ENCODE measurements around the gene CYB5B. TPM values are rescaled to one million over a fixed set of nuclear protein-coding genes. Genes with fewer than 3 reads are reported as not detected.

CYB5B gene
- total and polyA plus RNA-seq, 2 donors from 2014 or later: 89.0 to 111 TPM

DNA sequence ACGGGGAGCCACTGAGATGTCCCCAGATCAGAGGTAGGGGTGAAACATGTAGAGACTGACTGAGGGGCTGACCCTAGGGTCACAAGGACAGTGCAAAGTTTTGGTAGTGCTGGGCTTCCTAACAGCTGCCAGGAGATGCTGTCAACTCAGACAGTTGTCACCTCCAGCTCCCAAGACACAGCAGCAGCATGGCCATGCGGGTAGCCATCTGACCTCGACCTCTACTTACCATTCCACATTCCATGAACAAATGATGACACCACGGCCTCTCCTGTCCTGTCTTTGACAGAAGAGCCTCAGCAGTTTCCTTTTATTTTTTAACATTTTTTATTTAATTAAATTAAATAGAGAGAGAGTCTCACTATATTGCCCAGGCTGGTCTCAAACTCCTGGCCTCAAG is 76.1 kb downstream of the CYB5B start:
- intact Hi-C loops (cut with DNase I): no loop called here
- Histone ChIP-seq H3K27ac (ENCODE audit: low read depth in 2 of 2, low read length in 2 of 2) (no peak overlapping the region), H3K27me3 (ENCODE audit: control insufficient read depth, insufficient read depth, low read length) (no peaks in the 10 kb centered on the region), H3K4me1 (ENCODE audit: control insufficient read depth in 2 of 3, insufficient read depth in 2 of 3, low read depth in 1 of 3, low read length in 3 of 3) (peaks cover 0 to 2% (median 0%) of the 10 kb centered on the region in 3 donors), H3K9ac (ENCODE audit: low read length in 3 of 3) (no peak overlapping the region), H3K4me3 (ENCODE audit: low read length in 3 of 3) (no peak overlapping the region), H3K36me3 (ENCODE audit: control insufficient read depth in 2 of 3, insufficient read depth in 3 of 3, low read length in 3 of 3) (no peaks in the 10 kb centered on the region), H3K9me3 (ENCODE audit: control insufficient read depth in 2 of 3, insufficient read depth in 1 of 3, low read length in 3 of 3) (no peaks in the 10 kb centered on the region)
- TF ChIP-seq, protein P1, sequence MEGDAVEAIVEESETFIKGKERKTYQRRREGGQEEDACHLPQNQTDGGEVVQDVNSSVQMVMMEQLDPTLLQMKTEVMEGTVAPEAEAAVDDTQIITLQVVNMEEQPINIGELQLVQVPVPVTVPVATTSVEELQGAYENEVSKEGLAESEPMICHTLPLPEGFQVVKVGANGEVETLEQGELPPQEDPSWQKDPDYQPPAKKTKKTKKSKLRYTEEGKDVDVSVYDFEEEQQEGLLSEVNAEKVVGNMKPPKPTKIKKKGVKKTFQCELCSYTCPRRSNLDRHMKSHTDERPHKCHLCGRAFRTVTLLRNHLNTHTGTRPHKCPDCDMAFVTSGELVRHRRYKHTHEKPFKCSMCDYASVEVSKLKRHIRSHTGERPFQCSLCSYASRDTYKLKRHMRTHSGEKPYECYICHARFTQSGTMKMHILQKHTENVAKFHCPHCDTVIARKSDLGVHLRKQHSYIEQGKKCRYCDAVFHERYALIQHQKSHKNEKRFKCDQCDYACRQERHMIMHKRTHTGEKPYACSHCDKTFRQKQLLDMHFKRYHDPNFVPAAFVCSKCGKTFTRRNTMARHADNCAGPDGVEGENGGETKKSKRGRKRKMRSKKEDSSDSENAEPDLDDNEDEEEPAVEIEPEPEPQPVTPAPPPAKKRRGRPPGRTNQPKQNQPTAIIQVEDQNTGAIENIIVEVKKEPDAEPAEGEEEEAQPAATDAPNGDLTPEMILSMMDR (IDR thresholded peaks at IDR 0.05; ENCODE audit: borderline replicate concordance, extremely low read depth, insufficient read depth): no peak
- DNase-seq (no peak), FAIRE-seq (no peak)

DNA sequence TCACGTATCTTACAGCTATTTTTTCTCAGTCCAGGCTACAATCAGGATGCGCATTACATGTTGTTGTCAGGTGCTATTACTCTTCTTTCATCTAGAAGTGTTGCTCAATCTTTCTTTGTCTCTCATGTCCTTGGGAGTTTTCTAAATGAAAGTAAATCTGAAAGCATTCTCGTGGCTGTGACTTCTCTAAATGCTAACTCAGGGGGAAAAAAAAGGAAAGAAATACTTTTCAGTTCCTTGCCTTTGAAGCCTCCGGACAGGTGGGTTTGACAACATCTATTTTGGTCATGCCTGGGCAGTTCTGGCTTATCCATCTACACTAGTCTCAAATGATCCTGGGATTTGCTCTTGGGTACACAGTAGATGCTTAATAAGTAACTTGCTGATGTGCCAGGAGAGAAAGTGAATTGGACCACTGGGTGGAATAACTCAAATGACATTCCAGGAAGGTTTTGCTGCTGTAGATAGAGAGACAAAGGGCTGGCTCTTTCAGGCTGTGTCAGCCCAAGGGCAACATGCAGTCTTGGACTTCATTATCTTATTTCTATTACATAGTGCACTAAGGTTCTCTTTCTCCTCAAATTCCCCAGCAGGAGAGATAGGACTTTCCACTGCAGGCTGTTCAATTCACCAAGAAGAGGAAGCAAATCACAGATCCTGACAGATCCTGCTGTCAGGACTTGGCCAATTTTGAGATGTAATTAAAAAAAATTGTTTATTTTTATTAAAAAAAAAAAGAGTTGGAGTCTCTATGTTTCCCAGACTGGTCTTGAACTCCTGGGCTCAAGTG is 77.7 kb downstream of the CYB5B start:
- Histone ChIP-seq H3K27ac (ENCODE audit: low read depth in 2 of 2, low read length in 2 of 2) (peak overlapping the region in 1 of 2 donors; percentile 36), H3K9ac (ENCODE audit: low read length in 3 of 3) (no peak overlapping the region), H3K4me3 (ENCODE audit: low read length in 3 of 3) (no peak overlapping the region), H3K36me3 (ENCODE audit: control insufficient read depth in 2 of 3, insufficient read depth in 3 of 3, low read length in 3 of 3) (no peaks in the 10 kb centered on the region), H3K4me1 (ENCODE audit: control insufficient read depth in 2 of 3, insufficient read depth in 2 of 3, low read depth in 1 of 3, low read length in 3 of 3) (peaks cover 0 to 2% (median 0%) of the 10 kb centered on the region in 3 donors), H3K27me3 (ENCODE audit: control insufficient read depth, insufficient read depth, low read length) (no peaks in the 10 kb centered on the region), H3K9me3 (ENCODE audit: control insufficient read depth in 2 of 3, insufficient read depth in 1 of 3, low read length in 3 of 3) (no peaks in the 10 kb centered on the region)
- FAIRE-seq (no peak), DNase-seq (peak in 2 of 5 donors; percentile 49 to 60)
- intact Hi-C loops (cut with DNase I): no loop called here
- TF ChIP-seq, protein P1 (IDR thresholded peaks at IDR 0.05; ENCODE audit: borderline replicate concordance, extremely low read depth, insufficient read depth): no peak

DNA sequence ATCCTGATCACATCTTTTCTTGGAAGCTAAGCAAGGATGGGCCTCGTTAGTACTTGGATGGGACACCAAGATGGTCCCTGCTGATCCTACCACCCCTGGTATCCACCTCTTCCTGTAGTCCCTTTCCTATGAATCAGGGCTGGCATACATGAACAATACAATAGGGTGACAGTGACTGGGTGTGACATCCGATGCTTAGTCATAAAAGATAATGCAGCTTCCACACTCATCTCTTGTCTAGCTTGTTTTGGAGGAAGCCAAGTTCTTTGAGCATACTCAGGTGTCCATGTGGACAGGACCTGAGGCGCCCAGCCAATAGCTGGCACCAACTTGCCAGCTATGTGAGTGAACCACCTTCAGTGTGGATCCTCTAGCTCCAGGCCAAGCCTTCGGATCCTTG is 78.8 kb downstream of the CYB5B start:
- TF ChIP-seq, protein P1 (IDR thresholded peaks at IDR 0.05; ENCODE audit: borderline replicate concordance, extremely low read depth, insufficient read depth): no peak
- no peak overlapping the region for H3K9ac ChIP-seq (ENCODE audit: low read length in 3 of 3)
- H3K36me3 ChIP-seq (ENCODE audit: control insufficient read depth in 2 of 3, insufficient read depth in 3 of 3, low read length in 3 of 3): no peaks in the 10 kb centered on the region
- H3K4me3 ChIP-seq (ENCODE audit: low read length in 3 of 3): no peak overlapping the region
- peaks cover 0 to 2% (median 0%) of the 10 kb centered on the region in 3 donors for H3K4me1 ChIP-seq (ENCODE audit: control insufficient read depth in 2 of 3, insufficient read depth in 2 of 3, low read depth in 1 of 3, low read length in 3 of 3)
- intact Hi-C loops (cut with DNase I): no loop called here
- no peaks in the 10 kb centered on the region for H3K9me3 ChIP-seq (ENCODE audit: control insufficient read depth in 2 of 3, insufficient read depth in 1 of 3, low read length in 3 of 3)
- DNase-seq (no peak), FAIRE-seq (no peak)
- H3K27me3 ChIP-seq (ENCODE audit: control insufficient read depth, insufficient read depth, low read length): no peaks in the 10 kb centered on the region
- no peak overlapping the region for H3K27ac ChIP-seq (ENCODE audit: low read depth in 2 of 2, low read length in 2 of 2)
